Suprapubic skin (tissue), 4 donors: ENCODE data around the gene IL17B. TPM values are rescaled to one million over a fixed set of nuclear protein-coding genes. Genes with fewer than 3 reads are reported as not detected.
A peak's percentile ranks its signal among the peaks of the same experiment; 100 is the strongest.

Experiments
- DNase-seq, 2 donors: peaks; one replicate each; pipeline ENCODE4 v3.0.0-alpha.2; 2019; ENCODE audit warnings: low spot score in 2 of 2
- H3K27ac ChIP-seq: fragments of 200-600 bp; sonication (generic); one replicate; pipeline ENCODE4 v1.5.1; 2019
- H3K27me3 ChIP-seq: fragments of 200-600 bp; sonication (generic); one replicate; pipeline ENCODE4 v1.5.1; 2019
- H3K36me3 ChIP-seq: fragments of 200-600 bp; sonication (generic); one replicate; pipeline ENCODE4 v1.5.1; 2019
- H3K4me1 ChIP-seq: fragments of 200-600 bp; sonication (generic); one replicate; pipeline ENCODE4 v1.5.1; 2019
- H3K4me3 ChIP-seq: fragments of 200-600 bp; sonication (generic); one replicate; pipeline ENCODE4 v1.5.1; 2019; ENCODE audit warnings: mild to moderate bottlenecking
- H3K9me3 ChIP-seq: fragments of 200-600 bp; sonication (generic); one replicate; pipeline ENCODE4 v1.5.1; 2019
- CTCF ChIP-seq, 2 donors: fragments of 200-600 bp in 1 of 2; fragments of 450-650 bp in 1 of 2; sonication (generic) in 1 of 2; IDR thresholded peaks; one replicate each; pipeline ENCODE4 v1.5.1; 2016 to 2019; ENCODE audit warnings: antibody characterized with exemption in 2 of 2, mild to moderate bottlenecking in 1 of 2, moderate library complexity in 1 of 2
- EP300 ChIP-seq: sonication (generic); formaldehyde crosslinking; IDR thresholded peaks from one replicate; pipeline ENCODE4 v1.6.1; 2017; ENCODE audit warnings: antibody characterized with exemption
- POLR2A ChIP-seq, 2 donors: fragments of 450-650 bp; IDR thresholded peaks; one replicate each; pipeline ENCODE4 v1.6.1; 2017; ENCODE audit warnings: antibody characterized with exemption in 2 of 2, mild to moderate bottlenecking in 2 of 2, moderate library complexity in 2 of 2
- POLR2AphosphoS5 ChIP-seq, 3 donors: sonication (generic); formaldehyde crosslinking; IDR thresholded peaks; one replicate each; pipeline ENCODE4 v1.6.1; 2017; ENCODE audit warnings: antibody characterized with exemption in 3 of 3
- WGBS: methylation state at CpG from one replicate; pipeline ENCODE4 v1.1.5; 2018; 5-methylcytosine and 5-hydroxymethylcytosine counted together
- total RNA-seq, 4 donors: library from RNA; depleted of rRNA; stranded (reverse); fragments of >200 nt; gene quantifications; one replicate each; pipeline ENCODE4 v1.1.0, GENCODE V29; 2016

Gene IL17B
- total RNA-seq, 4 donors from 2014 or later: not detected

GRCh38 chr5:149367972-149368645 is 11.0 kb downstream of the IL17B start:
- 91% methylated on average over 22 of the region's 22 CpGs for WGBS
- peaks cover 11% of the 10 kb centered on the region for H3K4me1 ChIP-seq
- DNase-seq: no peak

GRCh38 chr5:149367249-149367971 is 11.7 kb downstream of the IL17B start:
- 53% methylated on average over 14 of the region's 14 CpGs for WGBS
- TF ChIP-seq POLR2A (IDR thresholded peaks at IDR 0.05) (no peak), CTCF (IDR thresholded peaks at IDR 0.05) (peak; percentile 18 to 76)
- no peak overlapping the region for H3K27ac ChIP-seq
- no peaks in the 10 kb centered on the region for H3K9me3 ChIP-seq
- H3K27me3 ChIP-seq: no peaks in the 10 kb centered on the region
- no peak overlapping the region for H3K4me3 ChIP-seq
- DNase-seq: no peak
- H3K36me3 ChIP-seq: no peaks in the 10 kb centered on the region
- H3K4me1 ChIP-seq: peaks cover 11% of the 10 kb centered on the region

More at GRCh38 chr5:149367972-149368645, 11.0 kb downstream of the IL17B start:
- no peaks in the 10 kb centered on the region for H3K36me3 ChIP-seq
- TF ChIP-seq POLR2A (IDR thresholded peaks at IDR 0.05): no peak
- no peak for TF ChIP-seq EP300
- no peak for TF ChIP-seq POLR2AphosphoS5 (IDR thresholded peaks at IDR 0.05)
- no peak for TF ChIP-seq CTCF (IDR thresholded peaks at IDR 0.05)
- no peak overlapping the region for H3K27ac ChIP-seq
- H3K27me3 ChIP-seq: no peaks in the 10 kb centered on the region
- no peak overlapping the region for H3K4me3 ChIP-seq
- H3K9me3 ChIP-seq: no peaks in the 10 kb centered on the region

- no peaks in the 10 kb centered on the region for H3K9me3 ChIP-seq
- DNase-seq: no peak
- 90% methylated on average over 1 of the region's 1 CpG for WGBS
- no peak overlapping the region for H3K4me3 ChIP-seq
- H3K27me3 ChIP-seq: no peaks in the 10 kb centered on the region
- TF ChIP-seq CTCF (IDR thresholded peaks at IDR 0.05): no peak
- no peak for TF ChIP-seq POLR2AphosphoS5 (IDR thresholded peaks at IDR 0.05)
- no peak for TF ChIP-seq EP300
- no peak for TF ChIP-seq POLR2A (IDR thresholded peaks at IDR 0.05)
- H3K4me1 ChIP-seq: peaks cover 5% of the 10 kb centered on the region
- no peaks in the 10 kb centered on the region for H3K36me3 ChIP-seq
- H3K27ac ChIP-seq: no peak overlapping the region
Measured at GRCh38 chr5:149366169-149366729, 12.8 kb downstream of the IL17B start.

GRCh38 chr5:149365418-149365817 is 13.7 kb downstream of the IL17B start:
- Histone ChIP-seq H3K27ac (no peak overlapping the region), H3K4me1 (peaks cover 5% of the 10 kb centered on the region), H3K4me3 (no peak overlapping the region), H3K36me3 (no peaks in the 10 kb centered on the region), H3K9me3 (no peaks in the 10 kb centered on the region), H3K27me3 (no peaks in the 10 kb centered on the region)
- WGBS: 86% methylated on average over 6 of the region's 6 CpGs
- DNase-seq: no peak
- TF ChIP-seq EP300 (no peak), POLR2A (IDR thresholded peaks at IDR 0.05) (no peak), POLR2AphosphoS5 (IDR thresholded peaks at IDR 0.05) (no peak), CTCF (IDR thresholded peaks at IDR 0.05) (no peak)

GRCh38 chr5:149364719-149365118 is 14.4 kb downstream of the IL17B start:
- no peak for DNase-seq
- no peak overlapping the region for H3K27ac ChIP-seq

More at GRCh38 chr5:149364719-149365118, 14.4 kb downstream of the IL17B start:
- WGBS: 95% methylated on average over 2 of the region's 2 CpGs
- Histone ChIP-seq H3K4me3 (no peak overlapping the region), H3K4me1 (peaks cover 6% of the 10 kb centered on the region), H3K36me3 (no peaks in the 10 kb centered on the region), H3K27me3 (no peaks in the 10 kb centered on the region), H3K9me3 (no peaks in the 10 kb centered on the region)
- TF ChIP-seq EP300 (no peak), CTCF (IDR thresholded peaks at IDR 0.05) (no peak), POLR2A (IDR thresholded peaks at IDR 0.05) (no peak), POLR2AphosphoS5 (IDR thresholded peaks at IDR 0.05) (no peak)
